Transverse colon (tissue), 4 donors: ENCODE measurements around the gene SLC44A4. TPM values are rescaled to one million over a fixed set of nuclear protein-coding genes. Genes with fewer than 3 reads are reported as not detected.

Experiments used
- DNase-seq: peaks from one replicate; pipeline ENCODE4 v3.0.0-alpha.2; 2019
- H3K27ac ChIP-seq, 4 donors: fragments of 200-600 bp; sonication (generic); 2 replicates each; pipeline ENCODE4 v1.5.1; 2016 to 2018; ENCODE audit warnings: inconsistent platforms in 4 of 4
- H3K27me3 ChIP-seq: fragments of 200-600 bp; sonication (generic); 2 replicates; pipeline ENCODE4 v1.5.1; 2017; ENCODE audit warnings: inconsistent platforms
- H3K36me3 ChIP-seq, 4 donors: fragments of 200-600 bp; sonication (generic); 2 replicates each; pipeline ENCODE4 v1.5.1; 2017 to 2019; ENCODE audit warnings: inconsistent platforms in 4 of 4
- H3K4me1 ChIP-seq, 4 donors: fragments of 200-600 bp; sonication (generic); 2 replicates each; pipeline ENCODE4 v1.5.1; 2017 to 2020; ENCODE audit warnings: inconsistent platforms in 4 of 4
- H3K4me3 ChIP-seq, 4 donors: fragments of 200-600 bp; sonication (generic); 1 replicate in 1 of 4; 2 replicates in 3 of 4; pipeline versions ENCODE4 v1.5.1 to v1.6.1; 2017 to 2019; ENCODE audit warnings: inconsistent platforms in 4 of 4
- H3K9me3 ChIP-seq, 2 donors: fragments of 200-600 bp; sonication (generic); 2 replicates each; pipeline ENCODE4 v1.5.1; 2017 to 2019; ENCODE audit warnings: inconsistent platforms in 2 of 2
- CTCF ChIP-seq, 5 experiments: fragments of 200-600 bp in 3 of 5; fragments of 450-650 bp in 2 of 5; sonication (generic) in 3 of 5; IDR thresholded peaks; 1 replicate in 2 of 5; 2 replicates in 3 of 5; pipeline ENCODE4 v1.5.1; 2016 to 2017; ENCODE audit warnings: antibody characterized with exemption in 5 of 5, inconsistent platforms in 3 of 5, mild to moderate bottlenecking in 2 of 5, moderate library complexity in 1 of 5
- EP300 ChIP-seq: sonication (generic); formaldehyde crosslinking; IDR thresholded peaks from one replicate; pipeline ENCODE4 v1.6.1; 2017; ENCODE audit warnings: antibody characterized with exemption, low read depth
- POLR2A ChIP-seq: fragments of 450-650 bp; IDR thresholded peaks from one replicate; pipeline ENCODE4 v1.6.1; 2016; ENCODE audit warnings: antibody characterized with exemption, mild to moderate bottlenecking, moderate library complexity
- POLR2AphosphoS5 ChIP-seq, 3 donors: sonication (generic); formaldehyde crosslinking; IDR thresholded peaks; one replicate each; pipeline ENCODE4 v1.6.1; 2016; ENCODE audit warnings: antibody characterized with exemption in 3 of 3
- WGBS, 2 donors: methylation state at CpG; one replicate each; pipeline ENCODE4 v1.1.5; 2018; ENCODE audit warnings: low coverage in 1 of 2; 5-methylcytosine and 5-hydroxymethylcytosine counted together
- in situ Hi-C, 4 donors: fragments of 200-750 bp; cut with MboI; loops; one replicate each; pipeline versions ENCODE4 v1.15.0 to v1.15.1; 2017; ENCODE audit warnings: low sequenced_read_pairs in 3 of 4, low pct_ligation_motif_present in 1 of 4, low pct_unique_long_range_greater_than_20kb in 1 of 4
- intact Hi-C: fragments of 100-400 bp; cut with DNase I; formaldehyde crosslinking; loops from one replicate; pipeline ENCODE4 v1.15.1; 2023; ENCODE audit warnings: low total_unique reads
- total RNA-seq, 4 donors: library from RNA; depleted of rRNA; stranded (reverse); fragments of >200 nt; gene quantifications; one replicate each; pipeline ENCODE4 v1.1.0, GENCODE V29; 2016

The SLC44A4 gene
- total RNA-seq, 4 donors from 2014 or later = 149 to 734 (median 395) TPM

- Histone ChIP-seq H3K36me3 (no peaks in the 10 kb centered on the region), H3K27me3 (no peaks in the 10 kb centered on the region), H3K9me3 (no peaks in the 10 kb centered on the region), H3K4me1 (no peaks in the 10 kb centered on the region), H3K4me3 (no peak overlapping the region), H3K27ac (no peak overlapping the region)
- intact Hi-C loops (no loop called here), in situ Hi-C loops (no loop called here)
- WGBS, 2 donors = 73% methylated on average over 2 of the region's 2 CpGs; no CpG with 5 or more reads in 1 of the 2 donors
- TF ChIP-seq POLR2A (no peak), EP300 (no peak), POLR2AphosphoS5 (IDR thresholded peaks at IDR 0.05) (no peak), CTCF (IDR thresholded peaks at IDR 0.05) (no peak)
- no peak for DNase-seq
Observed at GRCh38 chr6:31920811-31921210, 42.0 kb upstream of the SLC44A4 start.

GRCh38 chr6:31919624-31920303 is 41.0 kb upstream of the SLC44A4 start:
- intact Hi-C loops = no loop called here
- no peak for TF ChIP-seq POLR2AphosphoS5 (IDR thresholded peaks at IDR 0.05)
- TF ChIP-seq EP300 = no peak
- no peak for TF ChIP-seq CTCF (IDR thresholded peaks at IDR 0.05)
- TF ChIP-seq POLR2A = no peak
- in situ Hi-C loops = no loop called here
- Histone ChIP-seq H3K4me3 (no peak overlapping the region), H3K9me3 (no peaks in the 10 kb centered on the region), H3K4me1 (no peaks in the 10 kb centered on the region), H3K27ac (no peak overlapping the region), H3K27me3 (no peaks in the 10 kb centered on the region), H3K36me3 (no peaks in the 10 kb centered on the region)
- WGBS, 2 donors = 86 to 91% methylated on average over 6 of the region's 6 CpGs
- no peak for DNase-seq

- Histone ChIP-seq H3K27ac (no peak overlapping the region), H3K36me3 (no peaks in the 10 kb centered on the region), H3K9me3 (no peaks in the 10 kb centered on the region), H3K27me3 (no peaks in the 10 kb centered on the region), H3K4me3 (no peak overlapping the region), H3K4me1 (no peaks in the 10 kb centered on the region)
- 75 to 79% methylated on average over 3 to 8 of the region's 8 CpGs for WGBS, 2 donors
- in situ Hi-C loops = no loop called here
- intact Hi-C loops = no loop called here
- TF ChIP-seq POLR2AphosphoS5 (IDR thresholded peaks at IDR 0.05) = no peak
- DNase-seq = no peak
Observed at GRCh38 chr6:31918069-31918720, 39.4 kb upstream of the SLC44A4 start.

- in situ Hi-C loops = no loop called here
- H3K27me3 ChIP-seq = no peaks in the 10 kb centered on the region
Observed at GRCh38 chr6:31915756-31916155, 37.0 kb upstream of the SLC44A4 start.

More at GRCh38 chr6:31915756-31916155, 37.0 kb upstream of the SLC44A4 start:
- DNase-seq = no peak
- no peak for TF ChIP-seq CTCF (IDR thresholded peaks at IDR 0.05)
- TF ChIP-seq EP300 = no peak
- TF ChIP-seq POLR2A = no peak
- no peak for TF ChIP-seq POLR2AphosphoS5 (IDR thresholded peaks at IDR 0.05)
- Histone ChIP-seq H3K4me1 (peaks cover 0 to 7% (median 0%) of the 10 kb centered on the region in 4 donors), H3K27ac (no peak overlapping the region), H3K9me3 (no peaks in the 10 kb centered on the region), H3K36me3 (no peaks in the 10 kb centered on the region), H3K4me3 (no peak overlapping the region)
- 82 to 88% methylated on average over 1 to 6 of the region's 6 CpGs for WGBS, 2 donors
- intact Hi-C loops = no loop called here
